Measurements from ENCODE around the gene SNTG2. TPM values are rescaled to one million over a fixed set of nuclear protein-coding genes. Genes with fewer than 3 reads are reported as not detected.

SNTG2 gene
- total RNA-seq, 2 donors from 2014 or later = 0.72 to 1.0 TPM

GRCh38 chr2:981759-982158 lies 31.1 kb downstream of the SNTG2 start:
- DNase-seq = no peak
- H3K36me3 ChIP-seq = no peaks in the 10 kb centered on the region
- H3K9me3 ChIP-seq = no peaks in the 10 kb centered on the region
- H3K4me3 ChIP-seq = no peak overlapping the region
- no peak overlapping the region for H3K27ac ChIP-seq
- no peak overlapping the region for H3K9ac ChIP-seq (ENCODE audit: low read depth in 2 of 2, low read length in 2 of 2)
- TF ChIP-seq CTCF (IDR thresholded peaks at IDR 0.05) = no peak
- intact Hi-C loops (cut with DNase I) = no loop called here
- H3K4me1 ChIP-seq = no peaks in the 10 kb centered on the region
- no peaks in the 10 kb centered on the region for H3K27me3 ChIP-seq

GRCh38 chr2:985317-985898 lies 34.8 kb downstream of the SNTG2 start:
- Histone ChIP-seq H3K4me1 (no peaks in the 10 kb centered on the region), H3K9ac (ENCODE audit: low read depth in 2 of 2, low read length in 2 of 2) (no peak overlapping the region), H3K27me3 (no peaks in the 10 kb centered on the region), H3K9me3 (no peaks in the 10 kb centered on the region), H3K27ac (no peak overlapping the region), H3K4me3 (no peak overlapping the region), H3K36me3 (no peaks in the 10 kb centered on the region)
- TF ChIP-seq CTCF (IDR thresholded peaks at IDR 0.05) = no peak
- DNase-seq = no peak
- intact Hi-C loops (cut with DNase I) = no loop called here

GRCh38 chr2:987789-988188 lies 37.1 kb downstream of the SNTG2 start:
- TF ChIP-seq CTCF (IDR thresholded peaks at IDR 0.05) = no peak
- H3K27me3 ChIP-seq = no peaks in the 10 kb centered on the region
- H3K4me3 ChIP-seq = no peak overlapping the region
- no peaks in the 10 kb centered on the region for H3K36me3 ChIP-seq
- no peaks in the 10 kb centered on the region for H3K4me1 ChIP-seq
- no peaks in the 10 kb centered on the region for H3K9me3 ChIP-seq
- H3K9ac ChIP-seq (ENCODE audit: low read depth in 2 of 2, low read length in 2 of 2) = no peak overlapping the region
- H3K27ac ChIP-seq = no peak overlapping the region
- DNase-seq = no peak
- intact Hi-C loops (cut with DNase I) = no loop called here

- Histone ChIP-seq H3K9ac (ENCODE audit: low read depth in 2 of 2, low read length in 2 of 2) (no peak overlapping the region), H3K4me1 (no peaks in the 10 kb centered on the region)
- DNase-seq = no peak
These were observed 39.3 kb downstream of the SNTG2 start for GRCh38 chr2:989781-990467.

GRCh38 chr2:990970-991369 lies 40.3 kb downstream of the SNTG2 start:
- intact Hi-C loops (cut with DNase I) = no loop called here
- no peak for TF ChIP-seq CTCF (IDR thresholded peaks at IDR 0.05)
- H3K4me1 ChIP-seq = no peaks in the 10 kb centered on the region

More at GRCh38 chr2:989781-990467, 39.3 kb downstream of the SNTG2 start:
- no peak for TF ChIP-seq CTCF (IDR thresholded peaks at IDR 0.05)
- intact Hi-C loops (cut with DNase I) = no loop called here
- H3K27me3 ChIP-seq = no peaks in the 10 kb centered on the region
- no peaks in the 10 kb centered on the region for H3K9me3 ChIP-seq
- H3K36me3 ChIP-seq = no peaks in the 10 kb centered on the region
- no peak overlapping the region for H3K27ac ChIP-seq
- H3K4me3 ChIP-seq = no peak overlapping the region

More at GRCh38 chr2:990970-991369, 40.3 kb downstream of the SNTG2 start:
- Histone ChIP-seq H3K27ac (no peak overlapping the region), H3K9ac (ENCODE audit: low read depth in 2 of 2, low read length in 2 of 2) (no peak overlapping the region), H3K4me3 (no peak overlapping the region), H3K36me3 (no peaks in the 10 kb centered on the region), H3K9me3 (no peaks in the 10 kb centered on the region), H3K27me3 (no peaks in the 10 kb centered on the region)
- no peak for DNase-seq
